HAP-1 (cell line): ENCODE measurements around the gene TDRD7.

ENCODE experiments used
- DNase-seq, 2 experiments: peaks; one replicate each; pipeline ENCODE4 v3.0.0-alpha.2; 2016 to 2020; ENCODE audit warnings: low spot score in 2 of 2
- H3K27me3 ChIP-seq: fragments of 250-450 bp; sonication (Bioruptor Pico); 2 replicates; pipeline ENCODE4 v1.5.1; 2020; ENCODE audit warnings: low read depth, mild to moderate bottlenecking, moderate library complexity
- H3K36me3 ChIP-seq: fragments of 250-450 bp; sonication (Bioruptor Pico); replicated peaks from 2 replicates; pipeline ENCODE4 v1.5.1; 2020; ENCODE audit warnings: mild to moderate bottlenecking
- H3K4me1 ChIP-seq: fragments of 250-450 bp; sonication (Bioruptor Pico); 2 replicates; pipeline ENCODE4 v1.5.1; 2020; ENCODE audit warnings: mild to moderate bottlenecking
- H3K4me3 ChIP-seq: fragments of 250-450 bp; sonication (Bioruptor Pico); 2 replicates; pipeline ENCODE4 v1.5.1; 2020; ENCODE audit warnings: mild to moderate bottlenecking, moderate library complexity
- H3K9me3 ChIP-seq: fragments of 250-450 bp; sonication (Bioruptor Pico); 2 replicates; pipeline ENCODE4 v1.5.1; 2020; ENCODE audit warnings: mild to moderate bottlenecking, moderate library complexity
- in situ Hi-C: fragments of 300-500 bp; cut with MboI; formaldehyde crosslinking; loops from 3 replicates; pipeline ENCODE4 v1.14.3; 2020; ENCODE audit warnings: low sequenced_read_pairs, inconsistent platforms, mixed read lengths

Gene TDRD7

GRCh38 chr9:97504381-97505216 is 92.7 kb downstream of the TDRD7 start:
- Histone ChIP-seq H3K9me3 (no peaks in the 10 kb centered on the region), H3K27me3 (peaks cover 14% of the 10 kb centered on the region), H3K36me3 (no peaks in the 10 kb centered on the region), H3K4me1 (no peaks in the 10 kb centered on the region), H3K4me3 (no peak overlapping the region)
- in situ Hi-C loops, result no loop called here
- DNase-seq, result no peak

- no peaks in the 10 kb centered on the region for H3K4me1 ChIP-seq
- H3K36me3 ChIP-seq, result no peaks in the 10 kb centered on the region
- H3K27me3 ChIP-seq, result peaks cover 14% of the 10 kb centered on the region
- H3K9me3 ChIP-seq, result no peaks in the 10 kb centered on the region
- DNase-seq, result no peak
- in situ Hi-C loops, result no loop called here
- H3K4me3 ChIP-seq, result no peak overlapping the region
Observed at GRCh38 chr9:97505845-97506244, 93.9 kb downstream of the TDRD7 start.

- Histone ChIP-seq H3K27me3 (peaks cover 14% of the 10 kb centered on the region), H3K9me3 (no peaks in the 10 kb centered on the region), H3K4me3 (no peak overlapping the region), H3K36me3 (no peaks in the 10 kb centered on the region), H3K4me1 (no peaks in the 10 kb centered on the region)
- in situ Hi-C loops, result no loop called here
- no peak for DNase-seq
Observed at GRCh38 chr9:97506306-97506705, 94.4 kb downstream of the TDRD7 start.

GRCh38 chr9:97506787-97507186 is 94.9 kb downstream of the TDRD7 start:
- Histone ChIP-seq H3K36me3 (no peaks in the 10 kb centered on the region), H3K4me1 (no peaks in the 10 kb centered on the region), H3K9me3 (no peaks in the 10 kb centered on the region), H3K27me3 (peaks cover 14% of the 10 kb centered on the region), H3K4me3 (no peak overlapping the region)
- DNase-seq, result no peak
- in situ Hi-C loops, result no loop called here

GRCh38 chr9:97507428-97507984 is 95.6 kb downstream of the TDRD7 start:
- no peaks in the 10 kb centered on the region for H3K9me3 ChIP-seq
- no peak overlapping the region for H3K4me3 ChIP-seq
- H3K27me3 ChIP-seq, result peaks cover 12% of the 10 kb centered on the region
- in situ Hi-C loops, result no loop called here
- no peaks in the 10 kb centered on the region for H3K4me1 ChIP-seq
- DNase-seq, result no peak
- H3K36me3 ChIP-seq, result no peaks in the 10 kb centered on the region

- no peak for DNase-seq
- in situ Hi-C loops, result no loop called here
- no peaks in the 10 kb centered on the region for H3K4me1 ChIP-seq
Observed at GRCh38 chr9:97508852-97509251, 97.0 kb downstream of the TDRD7 start.

GRCh38 chr9:97510797-97511654 is 99.1 kb downstream of the TDRD7 start:
- no peak overlapping the region for H3K4me3 ChIP-seq
- no peaks in the 10 kb centered on the region for H3K9me3 ChIP-seq
- no peak for DNase-seq
- no peaks in the 10 kb centered on the region for H3K36me3 ChIP-seq
- in situ Hi-C loops, result no loop called here
- no peaks in the 10 kb centered on the region for H3K4me1 ChIP-seq
- no peaks in the 10 kb centered on the region for H3K27me3 ChIP-seq

More at GRCh38 chr9:97508852-97509251, 97.0 kb downstream of the TDRD7 start:
- Histone ChIP-seq H3K27me3 (peaks cover 5% of the 10 kb centered on the region; the same call in 1 of the 2 replicates), H3K4me3 (no peak overlapping the region), H3K9me3 (no peaks in the 10 kb centered on the region), H3K36me3 (no peaks in the 10 kb centered on the region)

- no peaks in the 10 kb centered on the region for H3K4me1 ChIP-seq
- in situ Hi-C loops, result no loop called here
- no peak overlapping the region for H3K4me3 ChIP-seq
- DNase-seq, result no peak
- H3K9me3 ChIP-seq, result no peaks in the 10 kb centered on the region
- H3K36me3 ChIP-seq, result no peaks in the 10 kb centered on the region
- H3K27me3 ChIP-seq, result no peaks in the 10 kb centered on the region
Observed at GRCh38 chr9:97511655-97512427, 99.9 kb downstream of the TDRD7 start.

- DNase-seq, result no peak
- Histone ChIP-seq H3K27me3 (no peaks in the 10 kb centered on the region), H3K9me3 (no peaks in the 10 kb centered on the region), H3K4me1 (no peaks in the 10 kb centered on the region), H3K4me3 (no peak overlapping the region), H3K36me3 (no peaks in the 10 kb centered on the region)
- in situ Hi-C loops, result no loop called here
Observed at GRCh38 chr9:97512966-97513560, 101.2 kb downstream of the TDRD7 start.

GRCh38 chr9:97514531-97514930 is 102.6 kb downstream of the TDRD7 start:
- Histone ChIP-seq H3K9me3 (no peaks in the 10 kb centered on the region), H3K4me3 (no peak overlapping the region), H3K36me3 (no peaks in the 10 kb centered on the region), H3K4me1 (no peaks in the 10 kb centered on the region), H3K27me3 (no peaks in the 10 kb centered on the region)
- in situ Hi-C loops, result no loop called here
- no peak for DNase-seq

- no peaks in the 10 kb centered on the region for H3K4me1 ChIP-seq
- H3K9me3 ChIP-seq, result no peaks in the 10 kb centered on the region
- no peaks in the 10 kb centered on the region for H3K36me3 ChIP-seq
- DNase-seq, result no peak
- H3K27me3 ChIP-seq, result no peaks in the 10 kb centered on the region
- in situ Hi-C loops, result no loop called here
- H3K4me3 ChIP-seq, result no peak overlapping the region
Observed at GRCh38 chr9:97515662-97516061, 103.8 kb downstream of the TDRD7 start.

GRCh38 chr9:97516111-97516510 is 104.2 kb downstream of the TDRD7 start:
- in situ Hi-C loops, result no loop called here
- DNase-seq, result no peak
- no peaks in the 10 kb centered on the region for H3K4me1 ChIP-seq
- no peak overlapping the region for H3K4me3 ChIP-seq
- no peaks in the 10 kb centered on the region for H3K27me3 ChIP-seq
- H3K36me3 ChIP-seq, result no peaks in the 10 kb centered on the region
- H3K9me3 ChIP-seq, result no peaks in the 10 kb centered on the region
